NCI-H146 treated with DMSO at 0.1 percent for 48 hours (cell line): ENCODE measurements around the gene ADAMTS2.
"Not testable (repeated sequence)": the region's sequence is repeated elsewhere in the genome, so short reads cannot be mapped to it uniquely, and the experiment has no call there.

Source experiments
- DNase-seq: peaks from one replicate; lab custom pipeline; 2025; ENCODE audit not compliant: unreplicated experiment; lab: John Stamatoyannopoulos, UW

The ADAMTS2 gene

DNA sequence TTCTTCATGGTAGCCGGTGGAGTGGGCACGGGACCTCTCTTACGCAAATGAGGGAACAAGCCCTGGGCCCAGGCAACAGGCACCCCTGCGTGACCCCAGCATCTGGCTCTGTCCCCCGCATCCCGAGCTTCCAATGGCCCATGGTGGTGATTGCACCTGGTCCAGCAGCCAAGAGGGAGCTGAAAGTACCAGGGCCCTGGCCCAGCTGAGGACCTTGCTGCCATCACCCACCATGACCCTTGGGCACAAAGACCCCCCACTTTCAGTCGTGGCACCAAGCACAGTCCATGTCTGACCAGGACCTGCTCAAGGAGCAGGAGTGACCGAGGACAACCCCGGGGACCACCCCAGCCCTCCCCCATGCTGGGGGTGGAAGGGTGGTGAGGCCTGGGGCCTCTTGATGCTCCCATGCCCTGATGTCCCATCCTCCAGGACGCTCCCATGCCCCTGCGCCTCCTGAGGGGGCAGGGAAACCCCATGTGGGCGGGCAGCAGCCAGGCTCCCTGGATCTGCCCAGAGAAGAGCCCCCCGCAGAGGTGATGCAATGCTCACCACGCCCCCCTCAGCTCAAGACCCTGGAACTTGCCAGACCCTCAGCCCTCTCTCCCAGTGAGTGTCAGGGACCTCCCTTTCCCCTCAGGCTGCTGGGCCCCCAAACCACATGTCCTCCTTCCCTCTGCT, 123.9 kb downstream of the ADAMTS2 start:
- DNase-seq, result no peak

DNA sequence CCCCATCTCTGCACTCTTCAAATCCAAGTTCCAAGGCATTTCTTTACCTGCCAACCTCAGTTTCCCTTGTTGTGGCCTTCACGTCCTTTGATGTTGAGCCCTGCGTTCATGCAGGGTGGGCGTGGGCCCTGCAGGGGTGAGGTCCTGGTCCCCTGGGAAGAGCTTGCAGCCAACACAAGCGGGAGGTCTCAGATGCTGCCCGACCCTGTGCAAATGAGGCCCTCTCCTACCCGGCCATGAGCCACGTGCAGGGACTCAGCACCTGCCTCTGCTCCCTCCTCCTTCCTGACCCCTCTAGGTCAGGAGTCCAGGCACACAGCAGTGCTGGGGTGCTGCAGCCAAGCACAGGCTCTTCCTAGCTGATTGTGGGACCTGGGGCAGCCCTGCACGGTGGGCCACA, 124.5 kb downstream of the ADAMTS2 start:
- DNase-seq, result no peak

DNA sequence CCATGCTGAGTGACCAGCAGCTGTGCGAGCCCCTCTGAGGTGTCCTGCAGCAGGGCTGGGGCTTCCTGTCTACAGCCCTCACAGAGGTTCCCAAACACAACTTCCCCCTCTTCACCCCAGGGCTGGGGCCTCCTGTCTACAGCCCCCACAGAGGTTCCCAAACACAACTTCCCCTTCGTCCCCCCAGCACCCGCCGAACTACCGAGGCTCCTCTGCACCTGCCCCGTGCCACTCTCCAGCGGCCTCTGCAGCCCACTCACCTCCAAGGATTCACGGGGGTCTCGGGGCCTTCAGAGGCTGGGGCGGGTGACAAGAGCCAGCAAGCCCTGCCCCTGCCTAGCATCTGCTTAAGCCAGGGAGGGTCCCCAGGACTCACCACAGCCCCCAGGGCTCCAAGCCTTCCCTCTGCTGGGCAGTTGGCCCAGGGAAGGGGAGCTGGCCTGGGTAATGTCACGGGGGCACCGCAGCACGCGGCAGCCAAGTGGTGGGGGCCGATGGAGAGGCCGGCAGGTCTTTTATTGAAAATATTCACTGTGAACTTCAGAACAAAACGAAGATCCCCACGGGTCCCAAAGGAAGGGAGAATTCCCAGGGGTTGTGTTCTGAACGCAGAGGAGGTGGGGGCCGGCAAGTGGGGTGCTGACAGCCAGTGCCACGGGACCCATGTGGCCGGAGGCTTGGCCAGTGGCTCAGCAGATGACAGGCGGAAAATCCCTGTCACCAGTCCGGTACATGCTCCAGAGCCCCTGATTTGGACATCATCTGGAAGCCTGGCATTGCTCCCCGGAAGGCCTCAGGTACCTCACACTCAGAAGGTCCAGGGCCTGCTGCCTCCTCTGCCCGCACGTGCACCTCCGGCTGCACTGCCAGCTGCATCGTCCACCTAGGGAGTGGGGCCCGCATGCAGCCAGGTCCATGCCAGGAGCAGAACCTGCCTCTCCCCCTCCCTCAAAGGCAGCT, 125.3 kb downstream of the ADAMTS2 start:
- no peak for DNase-seq

DNA sequence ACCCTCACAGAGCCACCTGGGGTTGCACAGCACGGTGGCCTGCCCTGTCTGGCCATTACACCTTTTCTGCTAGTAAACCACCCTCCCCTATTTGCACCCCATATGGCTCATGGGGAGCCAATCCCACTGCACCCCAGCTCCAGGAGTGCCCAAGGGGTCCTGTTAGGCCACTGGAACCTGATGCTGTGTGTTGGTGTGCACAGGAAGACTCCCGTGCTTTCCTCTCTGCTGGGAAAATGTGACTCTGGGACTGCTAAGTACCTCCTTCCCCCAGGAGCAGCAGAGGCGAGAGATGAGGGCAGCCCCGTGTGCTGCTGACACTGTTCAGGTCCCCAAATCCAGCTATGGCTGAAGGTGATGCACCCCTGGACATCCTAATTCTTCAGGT, 126.3 kb downstream of the ADAMTS2 start:
- no peak for DNase-seq

DNA sequence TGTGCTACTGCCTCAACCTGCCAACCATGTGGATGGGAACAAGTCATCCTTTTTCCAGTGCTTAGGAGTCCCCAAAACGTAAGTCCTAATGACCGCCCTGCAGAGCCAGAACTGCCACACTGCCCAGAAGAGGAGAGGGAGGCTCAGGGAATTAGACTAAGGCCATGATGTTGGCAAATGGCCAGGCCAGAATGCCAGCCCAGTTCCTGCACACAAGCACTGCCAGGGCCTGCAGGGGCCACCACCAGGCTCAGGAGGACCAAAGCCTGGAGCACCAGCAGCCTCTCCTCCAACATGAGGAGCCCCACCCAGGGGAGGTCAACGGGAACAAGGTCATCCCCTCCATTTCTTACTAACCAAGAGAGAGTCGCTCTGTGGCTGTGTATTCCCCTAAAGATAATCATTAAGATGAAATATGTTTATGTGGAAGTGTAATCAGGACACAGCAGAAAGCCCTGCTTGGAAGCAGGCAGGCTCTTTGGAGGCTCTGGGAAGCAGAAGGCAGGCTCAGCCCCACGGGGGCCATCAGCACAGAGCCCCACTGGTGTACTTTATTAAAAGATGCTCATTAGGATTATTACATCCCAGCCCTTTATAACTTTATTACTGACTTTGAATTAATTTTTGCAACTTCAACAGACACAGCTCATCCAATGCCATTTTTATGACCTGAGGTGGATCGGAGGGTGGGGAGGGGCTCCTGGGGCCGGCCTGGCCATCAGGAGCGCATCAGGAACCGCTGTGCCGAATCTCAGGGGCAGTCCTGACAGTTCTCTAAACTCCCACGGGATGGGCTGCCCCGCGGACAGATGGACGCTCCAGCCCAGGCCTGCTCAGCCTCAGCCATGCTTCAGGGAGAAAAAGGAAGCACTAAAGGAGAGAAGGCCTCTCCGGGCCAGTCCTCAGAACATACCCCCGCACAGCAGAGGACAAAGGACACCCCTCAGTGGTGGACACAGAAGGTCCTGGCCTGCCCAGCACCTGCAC, 127.0 kb downstream of the ADAMTS2 start:
- DNase-seq, result no peak

DNA sequence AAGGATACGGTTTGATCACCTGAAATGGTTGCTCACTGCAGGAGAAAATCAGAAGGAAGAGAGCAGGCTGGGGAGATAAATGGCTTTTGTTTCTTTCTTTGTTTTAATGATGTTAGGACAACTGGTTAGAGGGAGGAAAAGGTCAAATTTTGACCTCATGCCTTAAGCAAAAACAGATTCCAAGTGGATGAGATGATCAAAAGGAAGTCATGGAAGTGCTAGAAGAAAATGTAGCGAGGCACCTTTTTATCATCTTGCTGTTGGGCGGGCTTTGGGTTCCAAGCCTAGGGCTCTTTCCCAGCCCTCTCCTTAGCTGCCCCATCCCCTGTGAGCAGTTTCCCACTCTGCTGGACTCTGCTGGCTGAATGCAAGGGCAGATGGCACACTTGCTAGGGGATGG, 127.9 kb downstream of the ADAMTS2 start:
- DNase-seq, result no peak

DNA sequence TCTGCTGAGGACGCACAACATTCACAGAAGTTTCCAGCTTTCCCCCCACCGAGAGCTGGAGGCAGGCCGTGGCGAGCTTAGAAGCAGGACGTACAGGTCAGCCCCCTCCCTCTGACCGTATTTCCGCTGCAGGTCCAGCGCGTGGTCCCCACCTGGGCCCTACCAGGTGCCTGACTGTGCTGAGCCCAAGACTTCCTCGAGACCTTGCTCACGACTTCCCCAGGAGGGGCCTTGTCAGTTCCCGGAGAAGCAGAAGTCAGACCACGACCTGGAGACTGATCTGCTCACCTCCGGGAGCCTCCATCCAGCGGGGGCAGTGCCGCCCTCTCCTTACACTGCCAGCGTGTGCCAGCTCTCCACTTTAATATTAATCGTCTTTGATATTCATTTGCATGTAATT, 128.9 kb downstream of the ADAMTS2 start:
- DNase-seq, result not testable (repeated sequence)

DNA sequence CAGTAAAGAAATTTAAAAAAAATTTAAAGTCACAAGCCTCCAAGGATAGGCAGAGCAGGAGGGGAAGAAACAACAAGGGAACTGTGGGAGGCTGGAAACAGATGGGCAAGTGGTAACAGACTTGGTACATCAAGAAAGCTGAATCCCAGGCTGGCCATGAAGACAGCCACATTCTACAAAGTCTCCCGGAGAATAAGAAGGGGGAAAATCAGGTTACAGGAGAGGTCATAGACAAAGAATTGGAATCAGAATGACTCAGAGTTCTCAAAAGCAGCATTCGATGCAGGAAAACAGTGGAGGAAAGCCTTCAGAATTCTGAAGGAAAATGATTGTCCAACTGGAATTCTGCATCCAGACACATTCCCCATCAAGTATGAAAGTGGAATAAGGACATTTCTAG, 129.7 kb downstream of the ADAMTS2 start:
- DNase-seq, result no peak

DNA sequence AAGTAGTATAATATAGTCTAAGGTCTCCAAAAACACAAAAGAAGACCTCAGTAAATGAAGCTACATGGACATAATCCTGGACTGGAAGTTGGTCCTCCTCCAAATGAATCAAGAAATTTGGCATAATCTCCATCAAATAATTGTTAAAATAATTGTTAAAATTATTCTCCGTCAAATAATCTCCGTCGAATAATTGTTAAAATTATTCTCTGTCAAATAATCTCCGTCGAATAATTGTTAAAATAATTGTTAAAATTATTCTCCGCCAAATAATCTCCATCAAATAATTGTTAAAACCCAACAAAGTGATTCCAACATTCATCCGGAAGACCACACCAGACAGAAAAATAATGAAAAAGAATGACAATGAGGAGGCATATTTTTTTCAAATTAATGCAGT, 130.6 kb downstream of the ADAMTS2 start:
- no peak for DNase-seq

DNA sequence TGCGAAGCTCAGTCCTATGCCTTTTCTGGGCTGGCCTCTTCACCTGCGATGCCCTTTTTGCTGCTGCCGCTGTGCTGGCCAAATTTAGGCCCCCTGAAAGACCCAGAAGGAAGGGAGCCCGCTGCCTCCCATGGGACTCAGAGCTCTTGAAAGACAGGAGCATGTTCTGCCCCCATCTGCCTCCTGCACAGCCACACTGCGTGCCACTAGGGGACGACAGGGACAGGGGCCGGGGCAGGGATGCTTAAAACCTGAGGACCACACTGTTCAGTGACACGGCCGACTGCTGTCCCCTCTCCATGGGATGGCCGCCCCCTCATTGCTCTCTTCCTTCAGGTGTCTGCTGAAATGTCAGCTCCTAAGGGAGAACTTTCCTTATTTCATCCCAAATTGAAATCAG, 132.4 kb downstream of the ADAMTS2 start:
- no peak for DNase-seq

DNA sequence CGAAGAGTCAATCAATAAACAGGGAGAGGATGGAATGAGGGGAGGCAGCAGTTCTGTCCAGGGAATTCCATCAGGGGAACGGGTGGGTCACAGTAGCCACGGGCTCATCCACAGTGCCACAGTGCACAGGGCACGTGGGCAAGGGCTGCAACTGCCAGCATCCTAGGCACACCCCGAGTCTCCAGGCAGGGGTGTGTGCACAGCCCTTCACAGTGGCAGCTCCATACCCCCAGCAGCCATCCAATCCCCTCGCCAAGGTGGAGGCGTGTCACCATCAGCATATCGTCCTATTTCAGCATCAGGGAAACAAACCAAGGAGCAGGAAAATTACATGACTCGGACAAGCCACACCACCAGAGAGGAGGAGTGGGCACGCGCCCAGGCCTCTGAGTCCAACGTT, 133.6 kb downstream of the ADAMTS2 start:
- DNase-seq, result no peak

DNA sequence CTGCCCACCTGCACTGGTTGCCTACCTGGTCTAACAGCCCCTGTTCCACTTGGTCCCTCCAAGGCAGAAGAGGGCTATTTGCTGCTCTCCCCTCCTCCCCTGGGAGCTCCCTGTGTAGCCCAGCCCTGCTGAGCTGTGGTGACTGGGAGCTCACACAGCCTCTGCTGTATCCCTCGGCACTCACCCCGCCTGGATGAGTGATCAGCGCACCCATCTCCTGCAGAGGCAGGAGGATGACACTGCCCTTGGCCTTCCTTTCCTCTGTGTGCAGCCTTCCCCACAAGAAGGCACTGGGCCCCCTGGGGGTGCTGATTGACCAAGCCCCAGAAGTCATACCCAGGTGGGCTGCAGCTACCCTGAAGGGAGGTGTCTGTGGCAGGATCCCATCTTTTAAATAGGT, 134.2 kb downstream of the ADAMTS2 start:
- DNase-seq, result no peak

DNA sequence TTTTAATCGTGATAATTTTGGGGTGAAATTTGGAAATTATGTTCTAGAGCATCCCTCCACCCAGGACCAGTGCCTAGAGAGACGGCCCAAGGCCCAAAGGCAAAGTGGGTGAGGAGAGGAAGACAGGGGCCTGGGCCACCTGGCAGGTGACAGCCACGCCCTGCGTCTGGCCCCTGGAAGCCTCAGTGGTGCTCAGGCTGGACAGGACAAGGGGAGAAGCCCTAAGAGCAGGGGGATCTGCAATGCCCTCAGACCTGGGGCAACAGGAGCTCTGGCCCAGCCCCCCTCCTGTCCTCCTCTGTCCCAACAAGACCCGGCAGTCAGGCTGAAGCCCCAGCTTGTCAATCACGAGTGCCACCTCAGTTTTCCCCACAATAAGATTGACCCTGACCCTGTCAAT, 134.8 kb downstream of the ADAMTS2 start:
- DNase-seq, result no peak

DNA sequence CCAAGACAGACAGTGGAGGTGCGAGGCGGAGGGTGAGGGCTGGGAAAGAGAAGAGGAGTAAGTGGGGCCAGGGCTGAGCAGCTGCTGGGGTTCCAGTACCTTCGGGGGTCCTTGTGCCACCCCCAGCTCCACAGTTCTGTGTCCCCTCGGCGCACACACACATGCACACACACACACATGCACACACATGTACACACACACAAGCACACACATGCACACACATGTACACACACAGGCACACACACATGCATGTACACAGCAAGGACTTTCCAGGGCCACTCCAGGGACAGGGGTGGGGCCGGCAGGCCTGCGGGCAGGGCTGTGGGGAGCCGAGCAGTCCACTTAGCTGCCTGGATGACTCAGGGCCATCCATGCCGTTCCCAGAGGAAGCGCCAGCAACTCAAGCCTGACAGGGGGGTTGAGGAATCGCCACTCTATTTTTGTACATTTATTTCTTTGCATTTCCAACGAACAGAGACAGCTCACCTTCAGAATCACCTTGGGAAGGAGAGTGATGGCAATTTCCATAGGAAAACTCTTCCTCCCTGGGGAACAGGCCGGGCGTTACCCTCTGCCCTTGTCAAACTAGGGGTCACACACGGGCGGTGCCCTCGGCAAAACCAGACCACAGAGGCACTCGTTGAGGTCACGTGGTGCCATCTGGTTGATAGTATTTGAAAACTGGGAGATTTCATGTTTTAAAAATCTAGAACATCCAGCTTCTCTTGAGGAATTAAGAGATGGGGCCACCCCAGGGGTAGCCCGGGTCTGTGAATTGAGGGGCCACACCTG, 135.7 kb downstream of the ADAMTS2 start:
- no peak for DNase-seq

DNA sequence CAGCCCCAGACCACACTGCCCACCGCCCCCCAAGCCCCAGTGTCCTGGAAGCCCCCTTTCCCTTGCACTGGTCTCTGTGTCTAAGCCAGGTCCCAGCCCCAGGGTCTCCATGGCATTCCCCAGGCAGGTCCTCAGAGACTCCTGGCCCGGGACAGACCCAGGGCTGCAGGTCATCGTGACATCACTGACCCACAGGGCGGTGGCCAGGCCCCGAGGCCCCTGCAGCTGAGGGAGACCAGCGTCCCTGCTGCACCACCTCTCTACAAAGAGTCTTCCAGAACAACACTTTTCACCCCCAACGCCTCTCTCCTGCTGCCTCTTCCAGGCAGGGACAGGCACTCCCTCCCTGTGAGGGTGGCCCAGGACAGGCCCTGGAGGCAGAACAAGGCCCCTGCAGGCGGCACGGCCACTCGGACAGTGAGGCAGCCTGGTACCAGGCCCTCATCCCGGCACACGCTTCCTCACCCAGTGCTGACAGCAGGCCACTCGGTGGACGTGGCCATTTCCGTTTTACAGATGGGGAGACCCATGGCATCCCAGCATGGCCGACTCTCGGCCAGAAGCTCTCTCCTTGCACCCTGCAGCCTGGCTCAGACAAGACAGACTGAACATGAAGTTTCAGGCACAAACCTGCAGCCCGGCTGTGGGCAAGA, 136.4 kb downstream of the ADAMTS2 start:
- no peak for DNase-seq

DNA sequence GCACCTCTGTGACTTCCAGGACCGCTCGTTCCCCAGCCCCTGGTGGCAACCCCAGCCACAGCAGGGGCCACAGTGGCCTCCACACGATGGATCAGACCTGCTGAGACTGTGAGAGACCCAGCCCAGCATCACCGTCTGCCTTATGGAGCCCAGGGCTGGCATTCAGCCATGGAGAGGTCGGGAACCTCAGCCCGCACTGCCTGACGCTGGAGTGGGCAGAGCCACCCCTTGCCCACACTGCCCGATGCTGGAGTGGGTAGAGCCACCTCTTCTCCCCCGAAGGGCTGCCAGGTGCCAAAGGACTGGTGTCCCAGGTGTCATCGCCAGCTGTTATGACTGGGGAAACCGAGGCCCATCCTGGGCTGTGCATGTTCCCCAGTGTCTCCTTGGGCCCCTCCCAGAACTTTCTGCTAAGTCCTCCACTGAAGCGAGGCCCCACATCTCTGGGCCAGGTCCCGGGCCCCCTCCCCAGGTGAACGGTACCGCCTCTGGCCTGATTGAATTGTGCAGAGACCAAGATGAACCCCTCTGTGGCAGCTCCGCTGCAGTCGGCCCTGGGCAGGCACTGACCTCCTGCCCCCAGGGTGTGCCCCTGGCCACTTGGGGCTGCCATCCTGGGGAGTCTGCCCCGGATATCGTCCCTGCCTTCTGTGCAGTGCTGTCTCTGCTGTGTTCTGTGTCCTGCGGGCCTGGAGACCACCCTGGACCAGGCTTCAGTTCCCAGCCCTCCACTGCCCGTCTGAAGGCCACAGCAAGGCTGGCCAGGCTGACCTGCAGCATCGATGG, 137.1 kb downstream of the ADAMTS2 start:
- DNase-seq, result no peak

DNA sequence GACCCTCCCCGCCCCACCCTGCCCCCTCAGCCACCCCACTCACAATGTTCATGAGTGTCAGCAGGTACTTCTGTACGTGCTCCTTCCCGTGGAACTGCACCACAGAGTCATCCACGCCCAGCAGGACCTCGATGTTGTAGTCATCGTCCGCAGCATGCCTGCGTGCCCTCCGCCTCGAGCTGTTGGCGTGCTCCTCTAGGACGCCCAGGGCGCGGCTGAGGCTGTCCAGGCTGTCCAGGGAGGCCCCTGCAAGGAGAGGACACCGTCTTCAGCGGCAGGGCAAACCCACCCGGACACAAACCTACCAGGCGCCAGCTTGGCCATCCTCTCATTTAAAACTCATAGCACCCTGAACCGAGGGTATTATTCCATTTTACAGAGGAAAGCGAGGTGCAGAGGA, 137.8 kb downstream of the ADAMTS2 start:
- no peak for DNase-seq

DNA sequence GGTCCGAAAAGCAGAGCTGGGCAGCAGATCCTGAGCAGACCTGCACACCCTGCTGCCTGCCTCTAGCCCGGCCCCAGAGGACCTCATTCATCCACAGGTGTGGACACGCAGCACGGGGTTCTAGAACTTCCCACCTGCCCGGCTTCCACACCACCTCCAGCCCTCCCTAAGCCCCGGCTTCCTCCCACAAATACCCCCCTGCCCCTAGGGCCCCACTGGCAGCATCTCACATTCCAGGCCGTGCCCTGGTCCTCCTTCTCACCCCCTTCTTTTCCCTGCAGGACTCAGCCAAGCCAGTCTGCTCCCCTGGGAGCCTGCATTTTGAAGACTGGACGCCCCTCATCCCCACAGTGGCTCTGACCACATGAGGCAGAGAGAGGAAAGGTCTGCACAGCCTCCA, 138.9 kb downstream of the ADAMTS2 start:
- no peak for DNase-seq

DNA sequence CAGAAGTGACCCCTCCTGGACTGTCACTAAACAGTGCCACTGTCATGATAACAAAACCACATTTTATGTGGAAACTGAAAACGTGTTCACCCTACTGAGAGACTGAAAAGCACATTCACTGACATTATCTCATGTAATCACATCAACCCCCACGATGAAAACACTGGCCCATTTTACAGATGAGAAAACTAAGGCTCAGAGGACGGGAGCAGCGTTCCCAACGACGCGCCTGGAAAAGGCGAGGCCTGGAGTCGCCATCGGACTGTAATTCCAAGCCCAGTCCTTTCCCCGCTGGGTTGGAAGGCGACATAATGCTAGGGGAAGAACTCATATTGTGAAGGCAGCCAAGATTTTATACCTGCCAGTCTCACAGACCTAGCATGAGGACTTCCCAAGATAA, 140.0 kb downstream of the ADAMTS2 start:
- no peak for DNase-seq
